SK-N-SH (cell line): ENCODE results near the gene UBAC2. TPM values are rescaled to one million over a fixed set of nuclear protein-coding genes. Genes with fewer than 3 reads are reported as not detected.

ENCODE experiments used
- CTCF ChIA-PET: fragments of 300-600, 350-600 bp; formaldehyde crosslinking; extraction: SDS; loops from one replicate; lab custom pipeline; 2021; lab: Yijun Ruan, JAX
- POLR2A ChIA-PET: fragments of 350-600 bp; sonication (Branson Sonifier 250); formaldehyde crosslinking; extraction: SDS; loops from one replicate; lab custom pipeline; 2020; ENCODE audit warnings: antibody characterized with exemption, inconsistent platforms; lab: Yijun Ruan, JAX
- DNase-seq: peaks from one replicate; pipeline ENCODE4 v3.0.0; 2012
- H2AFZ ChIP-seq: fragments of 200-600 bp; sonication (generic); 2 replicates; pipeline ENCODE4 v1.8.1; 2016; ENCODE audit warnings: antibody characterized with exemption, mild to moderate bottlenecking, low read depth
- H3F3A ChIP-seq: fragments of 200-600 bp; sonication (generic); replicated peaks from 2 replicates; pipeline ENCODE3; 2016; ENCODE audit warnings: antibody characterized with exemption, mild to moderate bottlenecking; ENCODE audit not compliant: insufficient read depth
- H3K27ac ChIP-seq, 2 experiments: fragments of 200-500 bp in 1 of 2; fragments of 200-600 bp in 1 of 2; sonication (Bioruptor generic) in 1 of 2; sonication (generic), shearing (Covaris generic) in 1 of 2; 2 replicates each; pipeline versions ENCODE4 v1.5.1 to v1.6.1; 2014 to 2016; ENCODE audit warnings: low read depth in 2 of 2, inconsistent platforms in 1 of 2, low read length in 1 of 2, mild to moderate bottlenecking in 1 of 2, mixed read lengths in 1 of 2
- H3K27me3 ChIP-seq: fragments of 200-600 bp; sonication (generic), shearing (Covaris generic); 2 replicates; pipeline ENCODE4 v1.6.1; 2016; ENCODE audit warnings: mixed run types; ENCODE audit not compliant: insufficient read depth
- H3K36me3 ChIP-seq, 2 experiments: fragments of 200-500 bp in 1 of 2; fragments of 200-600 bp in 1 of 2; sonication (Bioruptor generic) in 1 of 2; sonication (generic) in 1 of 2; replicated peaks in 1 of 2; 2 replicates each; pipeline versions ENCODE3 to v1.5.1; 2014 to 2016; ENCODE audit warnings: low read length in 1 of 2, mild to moderate bottlenecking in 1 of 2; ENCODE audit not compliant: insufficient read depth in 2 of 2, control insufficient read depth in 1 of 2
- H3K4me1 ChIP-seq, 2 experiments: fragments of 200-500 bp in 1 of 2; fragments of 200-600 bp in 1 of 2; sonication (Bioruptor generic) in 1 of 2; sonication (generic), shearing (Covaris generic) in 1 of 2; 2 replicates each; pipeline versions ENCODE4 v1.5.1 to v1.6.1; 2014 to 2016; ENCODE audit warnings: low read depth in 1 of 2, low read length in 1 of 2, mixed run types in 1 of 2; ENCODE audit not compliant: insufficient read depth in 2 of 2, control insufficient read depth in 1 of 2
- H3K4me2 ChIP-seq: fragments of 200-600 bp; sonication (generic), shearing (Covaris generic); 2 replicates; pipeline ENCODE4 v1.6.1; 2017; ENCODE audit warnings: mixed run types
- H3K4me3 ChIP-seq, 2 experiments: fragments of 200-500 bp in 1 of 2; fragments of 200-600 bp in 1 of 2; sonication (Bioruptor generic) in 1 of 2; sonication (generic), shearing (Covaris generic) in 1 of 2; 2 replicates each; pipeline versions ENCODE4 v1.5.1 to v1.8.1; 2014 to 2016; ENCODE audit warnings: low read depth in 2 of 2, inconsistent platforms in 1 of 2, low read length in 1 of 2, mild to moderate bottlenecking in 1 of 2, mixed read lengths in 1 of 2, moderate library complexity in 1 of 2
- H3K79me2 ChIP-seq: fragments of 200-600 bp; sonication (generic); 2 replicates; pipeline ENCODE4 v1.8.1; 2017; ENCODE audit warnings: mild to moderate bottlenecking; ENCODE audit not compliant: insufficient read depth
- H3K9ac ChIP-seq: fragments of 200-600 bp; sonication (generic); 2 replicates; pipeline ENCODE4 v1.6.1; 2017; ENCODE audit warnings: mixed run types
- H3K9me2 ChIP-seq: fragments of 200-600 bp; sonication (generic); 2 replicates; pipeline ENCODE4 v1.6.1; 2017; ENCODE audit warnings: mixed run types
- H3K9me3 ChIP-seq: fragments of 200-600 bp; sonication (generic); 2 replicates; pipeline ENCODE4 v1.6.1; 2017; ENCODE audit warnings: mixed run types, mild to moderate bottlenecking, moderate library complexity
- H4K20me1 ChIP-seq: fragments of 200-600 bp; sonication (generic); 2 replicates; pipeline ENCODE4 v1.6.1; 2017; ENCODE audit warnings: mild to moderate bottlenecking, mixed run types; ENCODE audit not compliant: insufficient read depth
- EP300 ChIP-seq, 2 experiments: IDR thresholded peaks; 2 replicates each; pipeline versions ENCODE4 v1.4.0 to v1.6.1; 2012; ENCODE audit warnings: borderline replicate concordance in 1 of 2, low read depth in 1 of 2, low read length in 1 of 2
- GABPA ChIP-seq: IDR thresholded peaks from 2 replicates; pipeline ENCODE4 v1.4.0; 2012; ENCODE audit warnings: low read depth, mild to moderate bottlenecking
- IRF3 ChIP-seq: fragments of 150-350 bp; IDR thresholded peaks from 2 replicates; pipeline ENCODE4 v1.6.1; 2016; ENCODE audit warnings: mild to moderate bottlenecking, low read depth, low read length
- MAX ChIP-seq: IDR thresholded peaks from 2 replicates; pipeline ENCODE4 v1.4.0; 2012; ENCODE audit warnings: low read depth
- NFIC ChIP-seq: IDR thresholded peaks from 2 replicates; pipeline ENCODE4 v1.4.0; 2012; ENCODE audit warnings: borderline replicate concordance
- NRF1 ChIP-seq: IDR thresholded peaks from 2 replicates; pipeline ENCODE4 v1.6.1; 2012; ENCODE audit warnings: low read depth, mild to moderate bottlenecking, low read length
- RAD21 ChIP-seq: IDR thresholded peaks from 2 replicates; pipeline ENCODE4 v1.6.1; 2012; ENCODE audit warnings: mild to moderate bottlenecking, low read length
- RFX5 ChIP-seq: IDR thresholded peaks from 2 replicates; pipeline ENCODE4 v1.6.1; 2012; ENCODE audit warnings: mild to moderate bottlenecking, improper control_type of control experiment, low read length
- WGBS: methylation state at CpG from one replicate; pipeline ENCODE4 v1.1.6; 2017; ENCODE audit warnings: low lambda C conversion rate; 5-methylcytosine and 5-hydroxymethylcytosine counted together
- polyA plus RNA-seq, 3 experiments: library from polyadenylated mRNA; depleted of rRNA; stranded (reverse); fragments of >200 nt; gene quantifications; 2 replicates each; pipeline ENCODE4 v1.2.3, GENCODE V29; 2012
- TF ChIP-seq, protein P1 (sequence below): IDR thresholded peaks from 2 replicates; pipeline ENCODE4 v1.4.0; 2012; ENCODE audit warnings: low read depth, borderline replicate concordance

Gene UBAC2
- polyA plus RNA-seq, 1 of the 3 experiments (the other 2 are of a cell fraction) = 79.0 TPM

GRCh38 chr13:99412856-99413255, 212.2 kb downstream of the UBAC2 start:
- POLR2A ChIA-PET = interaction anchor here (1.2 kb wide), 1 partner anchor 31 kb away, joined by 5 read pairs; no protein-coding TSS in a partner anchor
- 9% methylated on average over 1 of the region's 1 CpG for WGBS

GRCh38 chr13:99414048-99414995, 213.7 kb downstream of the UBAC2 start:
- Histone ChIP-seq H3K36me3 (no peaks in the 10 kb centered on the region), H3F3A (no peaks in the 10 kb centered on the region), H3K4me3 (no peak overlapping the region), H4K20me1 (no peaks in the 10 kb centered on the region), H2AFZ (no peak overlapping the region), H3K4me2 (no peak overlapping the region), H3K79me2 (no peaks in the 10 kb centered on the region), H3K4me1 (no peaks in the 10 kb centered on the region; a peak in 1 of 4 replicates), H3K27ac (no peak overlapping the region), H3K27me3 (no peaks in the 10 kb centered on the region), H3K9me3 (no peaks in the 10 kb centered on the region), H3K9ac (no peak overlapping the region), H3K9me2 (no peaks in the 10 kb centered on the region)
- no peak for TF ChIP-seq NRF1
- no peak for DNase-seq
- POLR2A ChIA-PET = no interaction called here
- 75% methylated on average over 15 of the region's 15 CpGs for WGBS
- CTCF ChIA-PET = interaction anchor here (0.9 to 3.2 kb wide), 4 partner anchors 22 to 149 kb away, joined by 3 to 21 read pairs (median 5); no protein-coding TSS in a partner anchor

More at GRCh38 chr13:99412856-99413255, 212.2 kb downstream of the UBAC2 start:
- no peaks in the 10 kb centered on the region for H4K20me1 ChIP-seq
- no peaks in the 10 kb centered on the region for H3F3A ChIP-seq
- CTCF ChIA-PET = interaction anchor here (1.1 to 3.2 kb wide), 3 partner anchors 24 to 147 kb away, joined by 4 to 21 read pairs (median 6); no protein-coding TSS in a partner anchor
- H3K9me3 ChIP-seq = no peaks in the 10 kb centered on the region
- no peak for TF ChIP-seq MAX
- TF ChIP-seq EP300 (IDR thresholded peaks at IDR 0.05; ENCODE audit: borderline replicate concordance in 1 of 2, low read depth in 1 of 2, low read length in 1 of 2) = no peak
- no peak for TF ChIP-seq IRF3
- no peak for TF ChIP-seq NFIC
- no peak for TF ChIP-seq RFX5
- no peak for TF ChIP-seq GABPA
- TF ChIP-seq RAD21 = no peak
- TF ChIP-seq, protein P1, sequence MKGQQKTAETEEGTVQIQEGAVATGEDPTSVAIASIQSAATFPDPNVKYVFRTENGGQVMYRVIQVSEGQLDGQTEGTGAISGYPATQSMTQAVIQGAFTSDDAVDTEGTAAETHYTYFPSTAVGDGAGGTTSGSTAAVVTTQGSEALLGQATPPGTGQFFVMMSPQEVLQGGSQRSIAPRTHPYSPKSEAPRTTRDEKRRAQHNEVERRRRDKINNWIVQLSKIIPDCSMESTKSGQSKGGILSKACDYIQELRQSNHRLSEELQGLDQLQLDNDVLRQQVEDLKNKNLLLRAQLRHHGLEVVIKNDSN = no peak
- TF ChIP-seq, all 33 proteins: peak for 0
- H3K9ac ChIP-seq = no peak overlapping the region
- H3K4me2 ChIP-seq = no peak overlapping the region
- no peak overlapping the region for H3K4me3 ChIP-seq
- H2AFZ ChIP-seq = no peak overlapping the region
- no peaks in the 10 kb centered on the region for H3K27me3 ChIP-seq
- no peak for DNase-seq
- H3K27ac ChIP-seq = no peak overlapping the region
- H3K79me2 ChIP-seq = no peaks in the 10 kb centered on the region
- no peaks in the 10 kb centered on the region; a peak in 1 of 4 replicates for H3K4me1 ChIP-seq
- H3K9me2 ChIP-seq = no peaks in the 10 kb centered on the region
- H3K36me3 ChIP-seq = no peaks in the 10 kb centered on the region
